ENCODE results near the gene EIF2B1. TPM values are rescaled to one million over a fixed set of nuclear protein-coding genes. Genes with fewer than 3 reads are reported as not detected.

EIF2B1 gene
- total and polyA plus RNA-seq, 12 donors, result 21.2 to 36.4 (median 31.4) TPM

GRCh38 chr12:123571343-123571813 is 62.1 kb downstream of the EIF2B1 start:
- peaks cover 0 to 5% (median 0%) of the 10 kb centered on the region in 9 donors for H3K4me1 ChIP-seq
- no peak overlapping the region for H3K4me3 ChIP-seq
- peak overlapping the region in 1 of 10 donors; percentile 20 for H3K27ac ChIP-seq
- 25 to 40% methylated on average over 4 of the region's 4 CpGs for WGBS, 2 donors
- TF ChIP-seq CTCF (IDR thresholded peaks at IDR 0.05), result no peak
- peak in 7 of 8 donors; percentile 46 to 90 (median 71) for ATAC-seq
- no peaks in the 10 kb centered on the region for H3K27me3 ChIP-seq
- H3K9me3 ChIP-seq, result peaks cover 0 to 5% (median 0%) of the 10 kb centered on the region in 11 donors
- H3K36me3 ChIP-seq, result peaks cover 0 to under 1% (median 0%) of the 10 kb centered on the region in 9 donors
- peak; percentile 31 to 38 for DNase-seq
- intact Hi-C loops (cut with DNase I), result loop anchor here in 1 of 10 donors (10.0 kb wide), 1 partner anchor 87 kb away; no protein-coding TSS in a partner anchor

Other genes starting within 250 kb of the EIF2B1 start
- 10 to 100 TPM; 24.7 to 37.0 (median 30.2) TPM for gene KMT5A, start 249.6 kb downstream of the EIF2B1 start, total RNA-seq
- 10 to 100 TPM; 16.4 to 17.2 TPM for gene KMT5A, start 249.6 kb downstream of the EIF2B1 start, polyA plus RNA-seq
- gene RILPL2, start 197.0 kb downstream of the EIF2B1 start, total RNA-seq, result 1 to 10 TPM; 1.5 to 3.5 (median 2.0) TPM
- gene RILPL2, start 197.0 kb downstream of the EIF2B1 start, polyA plus RNA-seq, result 1 to 10 TPM; 2.8 to 3.2 TPM
- 10 to 100 TPM; 18.0 to 32.4 (median 19.5) TPM for gene SNRNP35, start 175.5 kb downstream of the EIF2B1 start, total RNA-seq
- gene SNRNP35, start 175.5 kb downstream of the EIF2B1 start, polyA plus RNA-seq, result 100 to 1,000 TPM in 1 of 2 donors, 10 to 100 TPM in 1; 27.6 to 117 TPM
- gene RILPL1, start 100.0 kb downstream of the EIF2B1 start, total RNA-seq, result 100 to 1,000 TPM in 3 of 10 donors, 10 to 100 TPM in 7; 71.4 to 132 (median 86.6) TPM
- 100 to 1,000 TPM in 1 of 2 donors, 10 to 100 TPM in 1; 78.7 to 106 TPM for gene RILPL1, start 100.0 kb downstream of the EIF2B1 start, polyA plus RNA-seq
- 100 to 1,000 TPM; 133 to 244 (median 158) TPM for gene TMED2, start 49.1 kb downstream of the EIF2B1 start, total RNA-seq
- 100 to 1,000 TPM in 1 of 2 donors, 10 to 100 TPM in 1; 22.2 to 141 TPM for gene TMED2, start 49.1 kb downstream of the EIF2B1 start, polyA plus RNA-seq
- gene DDX55, start 31.6 kb downstream of the EIF2B1 start, total RNA-seq, result 1 to 10 TPM; 3.2 to 8.8 (median 4.8) TPM
- gene DDX55, start 31.6 kb downstream of the EIF2B1 start, polyA plus RNA-seq, result 10 to 100 TPM in 1 of 2 donors, 1 to 10 TPM in 1; 6.2 to 14.0 TPM
- gene GTF2H3, start 143 bp upstream of the EIF2B1 start, total RNA-seq, result 10 to 100 TPM; 12.8 to 18.3 (median 15.5) TPM
- gene GTF2H3, start 143 bp upstream of the EIF2B1 start, polyA plus RNA-seq, result 1 to 10 TPM; 4.0 to 4.4 TPM
- 1 to 10 TPM; 2.3 to 6.3 (median 4.4) TPM for gene TCTN2, start 37.4 kb upstream of the EIF2B1 start, total RNA-seq
- gene TCTN2, start 37.4 kb upstream of the EIF2B1 start, polyA plus RNA-seq, result 1 to 10 TPM; 1.9 to 2.8 TPM
- 10 to 100 TPM in 9 of 10 donors, 1 to 10 TPM in 1; 8.6 to 16.9 (median 11.6) TPM for gene ATP6V0A2, start 78.7 kb upstream of the EIF2B1 start, total RNA-seq
- gene ATP6V0A2, start 78.7 kb upstream of the EIF2B1 start, polyA plus RNA-seq, result 1 to 10 TPM; 4.7 to 6.2 TPM
- under 1 TPM in 7 of 10 donors, not detected in 3; 0.05 to 0.60 (median 0.24) TPM for gene DNAH10, start 128.6 kb upstream of the EIF2B1 start, total RNA-seq
- gene DNAH10, start 128.6 kb upstream of the EIF2B1 start, polyA plus RNA-seq, result under 1 TPM; 0.07 to 0.09 TPM

All from heart right ventricle (tissue), 16 donors.